Adipocyte (in vitro differentiated cells): ENCODE data around the gene UROC1.

ENCODE experiments used
- DNase-seq: peaks from one replicate; pipeline ENCODE4 v3.0.0-alpha.2; 2015; ENCODE audit warnings: low read depth
- H3K27me3 ChIP-seq: replicated peaks from 2 replicates; pipeline ENCODE4 v1.7.0; 2013; ENCODE audit warnings: mild to moderate bottlenecking, low read length, moderate library complexity; ENCODE audit not compliant: control insufficient read depth, insufficient read depth
- H3K36me3 ChIP-seq: 2 replicates; pipeline ENCODE4 v1.7.0; 2013; ENCODE audit warnings: low read length, mild to moderate bottlenecking, moderate library complexity; ENCODE audit not compliant: control insufficient read depth, insufficient read depth, severe bottlenecking
- H3K4me1 ChIP-seq: 2 replicates; pipeline ENCODE4 v1.7.0; 2013; ENCODE audit warnings: mild to moderate bottlenecking, low read length, moderate library complexity; ENCODE audit not compliant: control insufficient read depth, insufficient read depth
- H3K4me3 ChIP-seq: 2 replicates; pipeline ENCODE4 v1.7.0; 2013; ENCODE audit warnings: mild to moderate bottlenecking, low read length, moderate library complexity
- H3K9ac ChIP-seq: 2 replicates; pipeline ENCODE4 v1.7.0; 2013; ENCODE audit warnings: mild to moderate bottlenecking, low read length, moderate library complexity
- H3K9me3 ChIP-seq: 2 replicates; pipeline ENCODE4 v1.7.0; 2013; ENCODE audit warnings: mild to moderate bottlenecking, low read length, moderate library complexity; ENCODE audit not compliant: control insufficient read depth

Gene UROC1

GRCh38 chr3:126527006-126527405, 9.4 kb upstream of the UROC1 start:
- no peak for DNase-seq
- Histone ChIP-seq H3K9ac (no peak overlapping the region), H3K4me1 (peaks cover 3% of the 10 kb centered on the region), H3K27me3 (peaks cover 36% of the 10 kb centered on the region), H3K9me3 (no peaks in the 10 kb centered on the region), H3K36me3 (no peaks in the 10 kb centered on the region), H3K4me3 (no peak overlapping the region)

DNA sequence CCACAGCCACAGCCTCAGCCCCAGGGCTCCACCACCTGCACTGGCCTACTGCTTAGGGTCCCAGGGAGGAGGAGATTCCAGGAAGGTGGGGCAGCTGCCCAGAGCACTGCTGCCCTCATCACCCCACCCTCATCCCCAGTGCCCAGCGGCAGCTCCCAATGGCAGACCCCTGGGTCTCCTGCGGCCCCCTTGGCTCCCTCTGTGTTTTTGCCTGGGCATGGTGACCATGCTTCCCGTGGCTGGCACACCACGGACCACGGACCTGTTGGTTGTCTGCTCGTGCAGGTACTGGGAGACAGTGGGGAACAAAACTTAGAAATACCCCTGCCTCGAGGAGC, 9.1 kb upstream of the UROC1 start:
- no peak for DNase-seq
- Histone ChIP-seq H3K4me3 (no peak overlapping the region), H3K9me3 (no peaks in the 10 kb centered on the region), H3K27me3 (peaks cover 32% of the 10 kb centered on the region), H3K36me3 (no peaks in the 10 kb centered on the region), H3K9ac (no peak overlapping the region), H3K4me1 (peaks cover 3% of the 10 kb centered on the region)

- Histone ChIP-seq H3K4me3 (no peak overlapping the region), H3K9me3 (no peaks in the 10 kb centered on the region), H3K36me3 (no peaks in the 10 kb centered on the region), H3K9ac (no peak overlapping the region), H3K27me3 (peaks cover 27% of the 10 kb centered on the region), H3K4me1 (peaks cover 3% of the 10 kb centered on the region)
- DNase-seq: no peak
Observed at GRCh38 chr3:126525853-126526667, 8.5 kb upstream of the UROC1 start.

DNA sequence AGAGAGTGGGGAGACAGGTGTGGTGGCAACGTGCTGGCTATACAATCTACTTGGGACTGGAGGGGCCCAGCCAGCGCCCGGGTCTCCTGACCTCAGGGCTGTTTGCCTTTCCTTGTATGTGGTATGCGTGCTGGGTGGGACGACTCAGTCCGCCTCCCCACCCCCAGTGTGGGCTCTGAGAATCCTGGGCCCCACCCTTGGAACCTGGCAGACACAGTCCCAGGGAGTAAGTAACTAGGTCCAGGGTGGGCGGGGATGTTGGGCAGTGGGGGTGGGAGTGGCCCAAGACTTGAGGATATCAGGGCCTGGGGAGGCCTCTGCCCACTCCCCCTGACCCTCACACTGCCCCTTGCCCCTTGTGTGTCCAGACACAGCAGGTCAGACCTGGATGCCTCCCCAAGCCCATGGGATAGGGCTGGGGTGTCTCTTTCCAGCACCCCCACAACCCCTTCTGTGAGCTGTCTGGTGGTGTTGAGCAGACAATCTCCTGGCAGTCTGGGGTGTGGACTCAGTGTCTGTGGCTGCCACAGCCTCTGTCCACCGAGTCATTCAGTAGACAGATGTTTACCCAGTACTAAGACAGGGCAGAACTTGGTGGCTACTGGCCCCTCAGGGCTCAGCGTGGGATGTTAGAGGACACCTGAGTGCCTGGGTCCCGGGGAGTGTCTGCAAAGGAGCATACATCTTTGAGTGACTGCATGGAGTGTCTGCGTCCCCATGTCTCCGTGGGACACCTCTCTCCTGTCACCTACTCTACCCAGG, 7.7 kb upstream of the UROC1 start:
- Histone ChIP-seq H3K4me1 (peaks cover 3% of the 10 kb centered on the region), H3K9me3 (no peaks in the 10 kb centered on the region), H3K36me3 (no peaks in the 10 kb centered on the region), H3K9ac (no peak overlapping the region), H3K4me3 (no peak overlapping the region), H3K27me3 (peaks cover 27% of the 10 kb centered on the region)
- DNase-seq: no peak

GRCh38 chr3:126524429-126524988, 6.9 kb upstream of the UROC1 start:
- H3K4me3 ChIP-seq: peak overlapping the region; percentile 62
- no peak for DNase-seq
- H3K27me3 ChIP-seq: peaks cover 33% of the 10 kb centered on the region
- H3K36me3 ChIP-seq: no peaks in the 10 kb centered on the region
- no peaks in the 10 kb centered on the region for H3K9me3 ChIP-seq
- no peak overlapping the region for H3K9ac ChIP-seq
- peaks cover 3% of the 10 kb centered on the region for H3K4me1 ChIP-seq

- Histone ChIP-seq H3K27me3 (peaks cover 36% of the 10 kb centered on the region), H3K9ac (no peak within 1 kb of the TSS), H3K9me3 (no peaks in the 10 kb centered on the region), H3K4me1 (no peaks in the 10 kb centered on the region), H3K4me3 (peak within 1 kb of the TSS; percentile 62), H3K36me3 (no peaks in the 10 kb centered on the region)
- DNase-seq: peak; percentile 76
Observed at GRCh38 chr3:126523745-126524428, 6.3 kb upstream of the UROC1 start, which contains the start of gene CHST13. CHST13 (plus strand) TSS chr3:126524155; CDS start chr3:126524333, 178 bp downstream.

DNA sequence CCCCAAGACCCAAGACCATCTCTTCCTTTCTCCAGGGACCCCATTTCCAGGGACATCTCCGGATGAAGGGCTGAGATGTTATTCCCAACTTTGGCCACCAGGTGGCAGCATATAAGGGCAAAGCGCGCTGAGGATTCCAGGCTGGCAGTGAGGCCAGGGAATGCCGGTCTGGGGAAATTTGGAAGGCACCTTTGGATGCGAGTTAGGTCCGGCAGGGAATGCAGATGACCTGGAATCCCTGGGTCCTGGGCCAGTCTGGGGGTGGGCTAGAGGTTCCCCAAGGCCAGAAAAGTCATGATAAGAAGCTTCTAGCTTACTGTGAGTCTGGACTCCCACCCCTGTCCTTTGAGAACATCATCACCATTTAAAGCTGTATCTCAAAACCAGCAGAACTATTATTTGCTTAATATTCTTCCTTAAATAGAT, 4.8 kb upstream of the UROC1 start:
- Histone ChIP-seq H3K9ac (no peak overlapping the region), H3K9me3 (no peaks in the 10 kb centered on the region), H3K36me3 (no peaks in the 10 kb centered on the region), H3K27me3 (peaks cover 46% of the 10 kb centered on the region), H3K4me1 (no peaks in the 10 kb centered on the region), H3K4me3 (no peak overlapping the region)
- DNase-seq: peak; percentile 88

DNA sequence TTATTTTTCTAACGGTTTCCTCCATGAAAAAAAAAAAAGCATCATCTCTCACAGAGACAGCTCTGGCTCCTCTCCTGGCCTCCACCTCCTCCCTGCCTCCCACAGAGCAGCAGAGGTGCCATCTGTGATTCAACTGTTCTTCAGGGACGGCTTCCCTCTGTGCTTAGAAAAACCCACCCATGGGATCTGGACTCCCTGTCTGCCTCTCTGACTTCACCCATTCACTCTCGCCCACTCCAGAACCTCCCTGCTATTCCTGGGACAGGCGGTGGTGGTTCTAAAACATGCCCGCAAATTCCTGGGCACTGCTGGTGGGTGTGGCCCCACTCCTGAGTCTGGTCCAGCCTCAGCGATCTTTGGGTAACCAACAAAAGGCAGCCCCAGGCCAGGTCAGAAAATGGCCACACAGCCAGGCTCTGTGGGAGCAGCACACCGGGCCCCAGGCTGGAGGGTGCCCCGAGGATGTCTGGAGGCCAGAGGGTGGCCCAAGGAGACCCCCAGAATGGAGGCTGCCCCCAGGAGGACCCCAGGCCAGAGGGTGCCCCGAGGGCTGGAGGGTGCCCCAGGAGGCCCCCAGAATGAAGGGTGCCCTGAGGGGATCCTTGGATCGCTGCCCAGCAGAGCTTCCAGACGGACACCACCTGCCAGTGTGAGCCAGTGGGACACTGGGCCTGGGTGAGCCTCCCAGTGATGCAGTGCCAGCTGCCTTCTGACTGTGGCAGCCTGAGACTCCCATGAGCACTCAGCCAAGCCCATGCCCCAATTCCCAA, 3.7 kb upstream of the UROC1 start:
- Histone ChIP-seq H3K9ac (no peak overlapping the region), H3K36me3 (no peaks in the 10 kb centered on the region), H3K4me1 (no peaks in the 10 kb centered on the region), H3K4me3 (no peak overlapping the region), H3K9me3 (no peaks in the 10 kb centered on the region), H3K27me3 (peaks cover 47% of the 10 kb centered on the region)
- no peak for DNase-seq

GRCh38 chr3:126519506-126520455, 2.2 kb upstream of the UROC1 start:
- Histone ChIP-seq H3K27me3 (peaks cover 38% of the 10 kb centered on the region), H3K9ac (no peak overlapping the region), H3K4me3 (no peak overlapping the region), H3K36me3 (no peaks in the 10 kb centered on the region), H3K9me3 (no peaks in the 10 kb centered on the region), H3K4me1 (no peaks in the 10 kb centered on the region)
- DNase-seq: no peak

DNA sequence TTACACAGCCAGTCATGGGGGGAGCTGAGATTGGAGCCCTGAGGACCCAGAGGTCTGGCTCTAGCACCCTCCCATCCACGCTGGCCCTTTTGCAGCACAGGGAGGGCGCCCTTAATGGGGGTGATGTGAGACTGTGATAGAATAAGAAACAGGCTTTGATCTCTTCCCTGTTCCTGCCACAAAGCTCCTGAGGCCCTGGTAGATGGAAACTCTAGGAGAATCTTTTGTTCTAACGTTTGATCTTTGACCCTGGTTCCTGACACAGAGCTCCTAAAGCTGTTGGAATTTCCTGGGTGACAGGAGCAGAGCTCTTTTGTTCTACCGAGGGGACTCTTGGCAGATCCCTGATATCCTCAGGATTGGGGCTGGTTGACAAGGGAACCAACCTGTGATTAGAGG, 1.2 kb upstream of the UROC1 start:
- no peaks in the 10 kb centered on the region for H3K9me3 ChIP-seq
- H3K27me3 ChIP-seq: peaks cover 37% of the 10 kb centered on the region
- no peaks in the 10 kb centered on the region for H3K36me3 ChIP-seq
- no peaks in the 10 kb centered on the region for H3K4me1 ChIP-seq
- no peak overlapping the region for H3K9ac ChIP-seq
- no peak for DNase-seq
- H3K4me3 ChIP-seq: no peak overlapping the region
